Epithelial cell of proximal tubule (primary cell): ENCODE results near the gene MATR3. TPM values are rescaled to one million over a fixed set of nuclear protein-coding genes. Genes with fewer than 3 reads are reported as not detected.

ENCODE experiments used
- DNase-seq: peaks from one replicate; pipeline ENCODE4 v3.0.0-alpha.2; 2011; ENCODE audit warnings: low read depth
- H3K4me3 ChIP-seq: 2 replicates; pipeline ENCODE4 v1.5.1; 2011; ENCODE audit warnings: low read depth, mild to moderate bottlenecking, low read length
- total RNA-seq: library from RNA; depleted of rRNA; stranded (reverse); fragments of >200 nt; gene quantifications from 2 replicates; pipeline ENCODE4 v1.2.3, GENCODE V29; 2015
- TF ChIP-seq, protein P1 (sequence below): conservative IDR thresholded peaks from 2 replicates; pipeline ENCODE4 v1.5.1; 2012; ENCODE audit warnings: low read depth, mild to moderate bottlenecking, low read length

MATR3 gene, protein sequence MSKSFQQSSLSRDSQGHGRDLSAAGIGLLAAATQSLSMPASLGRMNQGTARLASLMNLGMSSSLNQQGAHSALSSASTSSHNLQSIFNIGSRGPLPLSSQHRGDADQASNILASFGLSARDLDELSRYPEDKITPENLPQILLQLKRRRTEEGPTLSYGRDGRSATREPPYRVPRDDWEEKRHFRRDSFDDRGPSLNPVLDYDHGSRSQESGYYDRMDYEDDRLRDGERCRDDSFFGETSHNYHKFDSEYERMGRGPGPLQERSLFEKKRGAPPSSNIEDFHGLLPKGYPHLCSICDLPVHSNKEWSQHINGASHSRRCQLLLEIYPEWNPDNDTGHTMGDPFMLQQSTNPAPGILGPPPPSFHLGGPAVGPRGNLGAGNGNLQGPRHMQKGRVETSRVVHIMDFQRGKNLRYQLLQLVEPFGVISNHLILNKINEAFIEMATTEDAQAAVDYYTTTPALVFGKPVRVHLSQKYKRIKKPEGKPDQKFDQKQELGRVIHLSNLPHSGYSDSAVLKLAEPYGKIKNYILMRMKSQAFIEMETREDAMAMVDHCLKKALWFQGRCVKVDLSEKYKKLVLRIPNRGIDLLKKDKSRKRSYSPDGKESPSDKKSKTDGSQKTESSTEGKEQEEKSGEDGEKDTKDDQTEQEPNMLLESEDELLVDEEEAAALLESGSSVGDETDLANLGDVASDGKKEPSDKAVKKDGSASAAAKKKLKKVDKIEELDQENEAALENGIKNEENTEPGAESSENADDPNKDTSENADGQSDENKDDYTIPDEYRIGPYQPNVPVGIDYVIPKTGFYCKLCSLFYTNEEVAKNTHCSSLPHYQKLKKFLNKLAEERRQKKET
- total RNA-seq = 175 and 183 TPM in 2 replicates

DNA sequence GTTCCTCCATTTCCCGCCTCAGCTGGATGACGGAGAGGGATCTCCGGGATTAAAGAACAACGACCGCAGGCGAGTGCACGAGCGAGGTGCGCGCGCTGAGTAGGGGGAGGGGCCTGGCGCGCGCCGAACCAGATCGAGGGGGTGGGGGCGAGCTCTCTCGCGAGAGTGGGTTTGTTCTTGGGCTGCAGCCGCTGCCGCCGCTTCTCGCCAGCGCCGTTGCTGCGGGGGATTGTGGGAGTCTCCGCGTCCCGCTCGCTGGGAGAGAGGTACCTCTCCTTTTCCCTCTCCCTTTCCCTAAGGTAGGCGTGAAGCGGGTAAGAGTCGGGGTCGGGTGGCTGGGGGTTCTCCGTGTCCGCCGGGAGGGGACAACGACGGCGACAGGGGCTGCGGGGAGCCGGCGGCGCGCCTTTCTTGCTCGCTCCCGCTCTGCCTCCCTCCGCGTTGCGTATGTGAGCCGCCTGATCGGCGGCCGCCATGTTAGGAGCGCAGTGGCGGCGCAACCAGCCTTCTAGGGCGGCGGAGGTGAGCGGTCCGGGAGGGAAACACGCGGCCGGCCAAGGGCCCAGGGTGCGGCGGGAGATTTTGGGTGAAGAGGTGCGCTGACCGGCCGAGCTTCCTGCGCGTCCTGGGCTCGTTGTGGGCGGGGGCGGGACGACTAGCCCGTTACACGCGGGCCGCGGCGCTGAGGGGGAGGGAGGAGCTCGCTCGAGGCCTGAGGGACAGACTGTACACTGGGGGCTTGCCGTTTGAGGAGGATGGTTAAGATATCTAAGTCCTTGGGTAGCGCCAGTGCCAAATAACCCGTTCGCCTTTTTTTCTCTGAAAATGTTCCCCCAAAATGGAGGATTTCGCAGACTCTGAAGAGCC, at the start of gene MATR3:
TSS of gene MATR3 (plus strand) at position 234 of the 867 bp plus-strand sequence. CDS start 13,676 bp downstream, outside the sequence.
- TF ChIP-seq, protein P1, sequence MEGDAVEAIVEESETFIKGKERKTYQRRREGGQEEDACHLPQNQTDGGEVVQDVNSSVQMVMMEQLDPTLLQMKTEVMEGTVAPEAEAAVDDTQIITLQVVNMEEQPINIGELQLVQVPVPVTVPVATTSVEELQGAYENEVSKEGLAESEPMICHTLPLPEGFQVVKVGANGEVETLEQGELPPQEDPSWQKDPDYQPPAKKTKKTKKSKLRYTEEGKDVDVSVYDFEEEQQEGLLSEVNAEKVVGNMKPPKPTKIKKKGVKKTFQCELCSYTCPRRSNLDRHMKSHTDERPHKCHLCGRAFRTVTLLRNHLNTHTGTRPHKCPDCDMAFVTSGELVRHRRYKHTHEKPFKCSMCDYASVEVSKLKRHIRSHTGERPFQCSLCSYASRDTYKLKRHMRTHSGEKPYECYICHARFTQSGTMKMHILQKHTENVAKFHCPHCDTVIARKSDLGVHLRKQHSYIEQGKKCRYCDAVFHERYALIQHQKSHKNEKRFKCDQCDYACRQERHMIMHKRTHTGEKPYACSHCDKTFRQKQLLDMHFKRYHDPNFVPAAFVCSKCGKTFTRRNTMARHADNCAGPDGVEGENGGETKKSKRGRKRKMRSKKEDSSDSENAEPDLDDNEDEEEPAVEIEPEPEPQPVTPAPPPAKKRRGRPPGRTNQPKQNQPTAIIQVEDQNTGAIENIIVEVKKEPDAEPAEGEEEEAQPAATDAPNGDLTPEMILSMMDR = no peak
- H3K4me3 ChIP-seq = peak within 1 kb of the TSS; percentile 86
- no peak for DNase-seq

DNA sequence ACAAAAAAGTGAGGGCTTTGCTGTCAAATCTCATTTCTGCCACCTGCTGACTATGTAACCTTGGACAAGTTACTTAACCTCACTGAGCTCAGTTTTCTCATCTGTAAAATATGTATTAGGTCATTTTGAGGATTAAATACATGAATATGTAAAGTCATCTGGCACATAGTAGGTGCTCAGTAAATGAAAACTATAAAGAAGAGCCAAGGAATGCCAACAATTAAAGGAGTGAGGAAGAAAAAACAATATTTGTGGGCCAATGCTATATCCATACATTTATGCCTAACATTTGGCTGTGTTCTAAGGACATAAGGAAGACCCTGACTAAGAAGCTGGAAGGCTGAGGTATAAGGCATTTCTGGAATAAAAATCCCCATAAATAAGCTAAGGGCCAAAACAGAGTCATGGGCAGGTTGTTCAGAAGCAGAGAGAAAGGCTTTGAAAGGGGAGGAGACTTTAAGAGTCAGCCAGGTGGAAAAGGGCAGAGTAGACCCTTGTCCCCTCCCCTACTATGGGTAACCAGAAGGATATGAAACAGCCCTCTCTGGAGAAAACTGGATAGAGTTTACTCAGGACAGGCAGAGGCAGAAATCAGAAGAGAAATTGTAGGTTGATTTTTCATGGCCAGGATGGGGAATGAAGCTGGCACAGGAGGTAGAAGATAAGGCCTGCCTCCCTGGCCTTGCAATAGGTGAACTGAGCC, 47.8 kb upstream of the MATR3 start:
- no peak for DNase-seq
- TF ChIP-seq, protein P1 = no peak
- no peak overlapping the region for H3K4me3 ChIP-seq

DNA sequence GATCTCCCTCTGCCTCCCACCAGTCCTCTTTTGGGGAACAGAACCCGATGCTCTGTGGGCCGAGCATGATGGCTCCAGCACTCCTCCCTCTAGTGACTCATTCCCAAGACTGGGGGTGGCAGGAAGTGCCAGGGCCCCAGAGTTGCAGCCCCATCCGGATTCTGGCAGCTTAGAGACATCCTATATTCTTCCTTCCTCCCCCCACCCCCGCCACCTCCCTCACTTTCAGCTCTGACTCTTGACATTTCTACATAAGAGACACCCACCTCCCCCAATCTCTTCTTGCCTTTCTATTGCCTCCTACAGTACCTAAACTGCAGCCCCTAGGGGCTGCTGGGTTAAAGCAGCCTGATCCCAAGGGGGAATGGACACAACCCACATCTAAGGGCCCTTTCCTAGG, 47.1 kb upstream of the MATR3 start:
- H3K4me3 ChIP-seq = no peak overlapping the region
- DNase-seq = no peak
- TF ChIP-seq, protein P1 = no peak

DNA sequence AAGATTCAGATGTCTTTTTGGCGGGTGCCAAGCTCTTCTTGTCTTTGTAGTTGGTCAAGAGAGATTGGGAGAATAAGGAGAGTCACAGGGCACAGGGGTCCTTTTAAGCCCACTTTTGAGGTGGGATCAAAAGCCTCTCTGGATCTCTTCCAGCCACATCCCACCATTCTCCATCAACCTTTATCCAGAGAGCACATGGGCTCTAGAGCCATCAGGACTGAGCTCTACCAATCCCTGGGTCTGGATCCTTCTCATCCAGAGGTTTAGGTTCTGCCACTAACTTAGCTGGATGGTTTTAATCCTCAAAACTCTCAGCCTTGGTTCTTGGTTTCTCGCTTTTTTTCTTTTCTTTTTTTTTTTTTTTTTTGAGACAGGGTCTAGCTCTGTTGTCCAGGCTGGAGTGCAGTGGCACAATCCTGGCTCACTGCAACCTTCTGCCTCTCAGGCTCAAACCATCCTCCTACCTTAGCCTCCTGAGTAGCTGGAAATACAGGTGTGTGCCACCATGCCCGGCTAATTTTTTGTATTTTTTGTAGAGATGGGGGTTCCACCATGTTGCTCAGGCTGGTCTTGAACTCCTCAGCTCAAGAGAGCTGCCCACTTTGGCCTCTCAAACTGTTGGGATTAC, 44.6 kb upstream of the MATR3 start:
- TF ChIP-seq, protein P1 = no peak
- no peak overlapping the region for H3K4me3 ChIP-seq
- DNase-seq = no peak

DNA sequence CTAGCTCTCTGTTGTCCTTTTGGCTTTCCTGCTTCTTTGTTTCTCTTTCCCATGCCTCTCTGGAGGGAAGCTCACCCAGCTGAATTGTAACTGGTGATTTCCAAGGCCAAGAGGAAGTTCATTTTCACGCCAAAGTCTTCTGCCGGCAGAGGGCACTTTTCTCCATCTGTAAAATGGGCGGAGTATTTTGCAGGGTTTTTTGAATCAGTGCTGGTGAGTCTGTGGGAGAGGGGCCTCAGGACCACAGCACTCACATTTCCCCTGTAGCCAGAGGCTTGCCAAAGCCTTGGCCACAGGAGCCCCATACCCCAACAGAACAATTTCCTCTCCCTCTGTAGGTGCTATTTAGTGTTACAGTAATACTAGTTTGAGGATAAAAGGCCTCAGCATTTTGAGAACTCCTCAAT, 42.3 kb upstream of the MATR3 start:
- DNase-seq = no peak
- H3K4me3 ChIP-seq = no peak overlapping the region
- TF ChIP-seq, protein P1 = no peak

DNA sequence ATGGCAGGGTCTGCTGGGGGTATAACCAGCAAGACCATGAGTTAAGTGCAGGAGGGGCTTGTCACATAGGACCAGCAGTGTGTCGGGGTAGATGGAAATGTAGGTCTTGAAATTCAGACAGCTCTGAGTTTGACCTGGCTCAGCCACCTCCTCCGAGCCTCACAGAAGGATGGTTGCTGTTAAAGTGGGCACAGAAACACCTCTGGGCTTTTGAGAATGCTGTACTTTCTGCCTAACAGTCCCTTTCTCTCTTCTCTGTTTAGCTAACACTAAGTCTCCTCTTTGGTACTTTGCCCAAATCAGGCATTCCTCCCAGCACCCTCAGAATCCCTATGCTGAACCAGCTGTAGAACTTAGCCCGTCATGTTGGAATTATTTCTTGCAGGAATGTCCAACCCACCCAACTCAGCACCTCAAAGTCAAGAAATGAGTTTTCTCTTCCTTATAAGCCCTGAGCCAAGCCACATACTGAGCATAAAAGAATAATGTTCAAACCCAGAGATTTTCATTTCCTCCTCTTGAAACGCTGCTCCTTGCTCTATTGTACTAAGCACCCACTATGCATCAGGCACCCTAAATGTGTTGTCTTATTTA, 41.7 kb upstream of the MATR3 start:
- DNase-seq = no peak
- TF ChIP-seq, protein P1 = no peak

More for the DNA sequence above, 41.7 kb upstream of the MATR3 start:
- H3K4me3 ChIP-seq = no peak overlapping the region
